Activated CD4-positive, alpha-beta T cell treated with anti-CD3 and anti-CD28 coated beads for 36 hours (primary cell): ENCODE measurements around the gene UBXN2A. TPM values are rescaled to one million over a fixed set of nuclear protein-coding genes. Genes with fewer than 3 reads are reported as not detected.

Experiments
- total RNA-seq, 2 experiments: library from RNA; stranded (reverse); gene quantifications; one replicate each; pipeline ENCODE4 v1.2.3, GENCODE V29; 2021

The UBXN2A gene
- total RNA-seq, 2 experiments from 2014 or later, result 9.1 to 10.5 TPM

Other genes starting within 250 kb of the UBXN2A start
- gene ATAD2B, start 13.3 kb upstream of the UBXN2A start, total RNA-seq, result 10 to 100 TPM; 10.9 to 12.7 TPM
- gene MFSD2B, start 69.6 kb downstream of the UBXN2A start, total RNA-seq, result not detected
- 10 to 100 TPM; 13.2 to 21.5 TPM for gene WDCP, start 106.9 kb downstream of the UBXN2A start, total RNA-seq
- gene FKBP1B, start 109.3 kb downstream of the UBXN2A start, total RNA-seq, result 1 to 10 TPM; 1.4 to 1.7 TPM
- 100 to 1,000 TPM; 128 to 143 TPM for gene SF3B6, start 135.9 kb downstream of the UBXN2A start, total RNA-seq
- 1 to 10 TPM; 1.0 to 1.2 TPM for gene TP53I3, start 144.4 kb downstream of the UBXN2A start, total RNA-seq
- under 1 TPM in 1 of 2 experiments, not detected in 1; 0.30 TPM for gene PFN4, start 182.9 kb downstream of the UBXN2A start, total RNA-seq
- gene FAM228B, start 183.0 kb downstream of the UBXN2A start, total RNA-seq, result 10 to 100 TPM in 1 of 2 experiments, 1 to 10 TPM in 1; 5.2 to 10.5 TPM
- gene FAM228A, start 234.6 kb downstream of the UBXN2A start, total RNA-seq, result under 1 TPM; 0.16 to 0.28 TPM